ENCODE results near the gene C10orf53. TPM values are rescaled to one million over a fixed set of nuclear protein-coding genes. Genes with fewer than 3 reads are reported as not detected.

Gene C10orf53
- total RNA-seq, 1 experiment from 2014 or later: not detected

GRCh38 chr10:49743464-49744075 lies 64.1 kb downstream of the C10orf53 start:
- no peaks in the 10 kb centered on the region for H3K4me1 Mint-ChIP-seq (ENCODE audit: insufficient read depth, unreplicated experiment)
- no peaks in the 10 kb centered on the region for H3K27me3 Mint-ChIP-seq (ENCODE audit: insufficient read depth, unreplicated experiment)
- peaks cover 8% of the 10 kb centered on the region for H3K9me3 Mint-ChIP-seq (ENCODE audit: unreplicated experiment)
- intact Hi-C loops (cut with micrococcal nuclease): no loop called here
- no TSS peak for BruUV-seq (replicated peaks)
- no peak overlapping the region for H3K27ac Mint-ChIP-seq (ENCODE audit: low read depth, unreplicated experiment)
- H3K4me3 Mint-ChIP-seq (ENCODE audit: unreplicated experiment): no peak overlapping the region
- ChIA-PET CTCF (interaction anchor here (0.6 kb wide), 1 partner anchor 150 kb away, joined by 3 read pairs; no protein-coding TSS in a partner anchor), POLR2A (no interaction called here)
- DNase-seq (ENCODE audit: unreplicated experiment): no peak
- no peak for TF ChIP-seq CTCF (IDR thresholded peaks at IDR 0.05; ENCODE audit: unreplicated experiment)
- no peaks in the 10 kb centered on the region for H3K36me3 Mint-ChIP-seq (ENCODE audit: insufficient read depth, unreplicated experiment)

GRCh38 chr10:49744091-49744685 lies 64.7 kb downstream of the C10orf53 start:
- POLR2A ChIA-PET: interaction anchor here (0.6 kb wide), 1 partner anchor 251 kb away, joined by 3 read pairs; no protein-coding TSS in a partner anchor
- no peak for DNase-seq (ENCODE audit: unreplicated experiment)
- CTCF ChIA-PET: no interaction called here
- TF ChIP-seq CTCF (IDR thresholded peaks at IDR 0.05; ENCODE audit: unreplicated experiment): no peak
- intact Hi-C loops (cut with micrococcal nuclease): no loop called here
- H3K4me3 Mint-ChIP-seq (ENCODE audit: unreplicated experiment): no peak overlapping the region
- peaks cover 8% of the 10 kb centered on the region for H3K9me3 Mint-ChIP-seq (ENCODE audit: unreplicated experiment)
- no TSS peak for BruUV-seq (replicated peaks)
- H3K4me1 Mint-ChIP-seq (ENCODE audit: insufficient read depth, unreplicated experiment): no peaks in the 10 kb centered on the region
- no peak overlapping the region for H3K27ac Mint-ChIP-seq (ENCODE audit: low read depth, unreplicated experiment)
- no peaks in the 10 kb centered on the region for H3K36me3 Mint-ChIP-seq (ENCODE audit: insufficient read depth, unreplicated experiment)
- H3K27me3 Mint-ChIP-seq (ENCODE audit: insufficient read depth, unreplicated experiment): no peaks in the 10 kb centered on the region

- ChIA-PET POLR2A (interaction anchor here (0.6 kb wide), 1 partner anchor 252 kb away, joined by 3 read pairs; no protein-coding TSS in a partner anchor), CTCF (interaction anchor here (1.0 kb wide), 1 partner anchor 153 kb away, joined by 3 read pairs; no protein-coding TSS in a partner anchor)
- H3K4me3 Mint-ChIP-seq (ENCODE audit: unreplicated experiment): no peak overlapping the region
- no peak for DNase-seq (ENCODE audit: unreplicated experiment)
- intact Hi-C loops (cut with micrococcal nuclease): no loop called here
- no peak overlapping the region for H3K27ac Mint-ChIP-seq (ENCODE audit: low read depth, unreplicated experiment)
- no TSS peak for BruUV-seq (replicated peaks)
- no peaks in the 10 kb centered on the region for H3K4me1 Mint-ChIP-seq (ENCODE audit: insufficient read depth, unreplicated experiment)
- H3K9me3 Mint-ChIP-seq (ENCODE audit: unreplicated experiment): peaks cover 8% of the 10 kb centered on the region
- H3K27me3 Mint-ChIP-seq (ENCODE audit: insufficient read depth, unreplicated experiment): no peaks in the 10 kb centered on the region
- TF ChIP-seq CTCF (IDR thresholded peaks at IDR 0.05; ENCODE audit: unreplicated experiment): no peak
- no peaks in the 10 kb centered on the region for H3K36me3 Mint-ChIP-seq (ENCODE audit: insufficient read depth, unreplicated experiment)
Measured at GRCh38 chr10:49744924-49745605, 65.6 kb downstream of the C10orf53 start.

GRCh38 chr10:49745756-49746155 lies 66.3 kb downstream of the C10orf53 start:
- ChIA-PET CTCF (interaction anchor here (1.0 kb wide), 1 partner anchor 153 kb away, joined by 3 read pairs; no protein-coding TSS in a partner anchor), POLR2A (no interaction called here)
- intact Hi-C loops (cut with micrococcal nuclease): no loop called here
- Mint-ChIP-seq H3K4me1 (ENCODE audit: insufficient read depth, unreplicated experiment) (no peaks in the 10 kb centered on the region), H3K36me3 (ENCODE audit: insufficient read depth, unreplicated experiment) (no peaks in the 10 kb centered on the region), H3K27ac (ENCODE audit: low read depth, unreplicated experiment) (no peak overlapping the region), H3K9me3 (ENCODE audit: unreplicated experiment) (peaks cover 8% of the 10 kb centered on the region), H3K4me3 (ENCODE audit: unreplicated experiment) (no peak overlapping the region), H3K27me3 (ENCODE audit: insufficient read depth, unreplicated experiment) (no peaks in the 10 kb centered on the region)
- no TSS peak for BruUV-seq (replicated peaks)
- no peak for DNase-seq (ENCODE audit: unreplicated experiment)
- no peak for TF ChIP-seq CTCF (IDR thresholded peaks at IDR 0.05; ENCODE audit: unreplicated experiment)

Measured in MCF 10A (cell line).